Osteoblast (primary cell): ENCODE measurements around the gene GADD45B. TPM values are rescaled to one million over a fixed set of nuclear protein-coding genes. Genes with fewer than 3 reads are reported as not detected.
A peak's percentile ranks its signal among the peaks of the same experiment; 100 is the strongest.

Experiments used
- DNase-seq: peaks from one replicate; pipeline ENCODE4 v3.0.0; 2011; ENCODE audit warnings: low spot score, mixed read lengths; ENCODE audit not compliant: insufficient read length; ENCODE audit errors: missing footprints
- H2AFZ ChIP-seq: 2 replicates; pipeline ENCODE4 v1.6.0; 2011; ENCODE audit warnings: mild to moderate bottlenecking, low read length
- H3K27ac ChIP-seq: 2 replicates; pipeline ENCODE4 v1.5.1; 2011; ENCODE audit warnings: mild to moderate bottlenecking, low read depth, low read length, moderate library complexity
- H3K27me3 ChIP-seq: 2 replicates; pipeline ENCODE4 v1.6.0; 2012; ENCODE audit warnings: mild to moderate bottlenecking, control low read depth, inconsistent platforms, low read length, moderate library complexity; ENCODE audit not compliant: insufficient read depth
- H3K36me3 ChIP-seq: 2 replicates; pipeline ENCODE4 v1.5.1; 2011; ENCODE audit warnings: mild to moderate bottlenecking, low read length, control low read depth, moderate library complexity; ENCODE audit not compliant: insufficient read depth
- H3K4me1 ChIP-seq: 2 replicates; pipeline ENCODE4 v1.5.1; 2011; ENCODE audit warnings: mild to moderate bottlenecking, low read length, control low read depth, moderate library complexity; ENCODE audit not compliant: insufficient read depth
- H3K4me2 ChIP-seq: 2 replicates; pipeline ENCODE4 v1.6.0; 2011; ENCODE audit warnings: mild to moderate bottlenecking, low read length; ENCODE audit not compliant: insufficient read depth
- H3K4me3 ChIP-seq: fragments of 200-600 bp; sonication (generic); 3 replicates; pipeline ENCODE4 v1.5.1; 2012; ENCODE audit warnings: mild to moderate bottlenecking, low read length, inconsistent platforms; ENCODE audit not compliant: insufficient read depth
- H3K79me2 ChIP-seq: 2 replicates; pipeline ENCODE4 v1.6.0; 2012; ENCODE audit warnings: mild to moderate bottlenecking, low read length, control low read depth, inconsistent platforms; ENCODE audit not compliant: insufficient read depth
- H3K9me3 ChIP-seq: 2 replicates; pipeline ENCODE4 v1.5.1; 2011; ENCODE audit warnings: low read depth, low read length, control low read depth
- H4K20me1 ChIP-seq: 2 replicates; pipeline ENCODE4 v1.6.0; 2012; ENCODE audit warnings: mild to moderate bottlenecking, low read length, control low read depth; ENCODE audit not compliant: insufficient read depth
- CTCF ChIP-seq: IDR thresholded peaks from 2 replicates; pipeline ENCODE4 v1.5.1; 2011; ENCODE audit warnings: mild to moderate bottlenecking, low read depth, low read length, moderate library complexity; ENCODE audit errors: extremely low read depth
- total RNA-seq: library from RNA; depleted of rRNA; stranded (reverse); fragments of >200 nt; gene quantifications from 2 replicates; pipeline ENCODE4 v1.2.3, GENCODE V29; 2012

Gene GADD45B
- total RNA-seq, 1 donor, result 46.3 TPM

GRCh38 chr19:2487842-2488241 lies 11.9 kb downstream of the GADD45B start:
- Histone ChIP-seq H2AFZ (no peak overlapping the region), H3K4me2 (no peak overlapping the region), H3K36me3 (no peaks in the 10 kb centered on the region), H3K4me1 (peaks cover 18% of the 10 kb centered on the region), H4K20me1 (no peaks in the 10 kb centered on the region), H3K27me3 (no peaks in the 10 kb centered on the region), H3K79me2 (no peaks in the 10 kb centered on the region), H3K27ac (no peak overlapping the region), H3K4me3 (no peak overlapping the region), H3K9me3 (peaks cover 5% of the 10 kb centered on the region)
- peak; percentile 57 for DNase-seq
- no peak for TF ChIP-seq CTCF

- peak overlapping the region; percentile 58 for H3K4me3 ChIP-seq
- peaks cover 3% of the 10 kb centered on the region for H3K9me3 ChIP-seq
- H3K79me2 ChIP-seq, result no peaks in the 10 kb centered on the region
- no peak for DNase-seq
- no peaks in the 10 kb centered on the region for H3K36me3 ChIP-seq
- TF ChIP-seq CTCF, result no peak
- H3K4me2 ChIP-seq, result peak overlapping the region; percentile 67
- peak overlapping the region; percentile 65 for H2AFZ ChIP-seq
- no peak overlapping the region for H3K27ac ChIP-seq
- H4K20me1 ChIP-seq, result no peaks in the 10 kb centered on the region
- H3K27me3 ChIP-seq, result no peaks in the 10 kb centered on the region
- peaks cover 18% of the 10 kb centered on the region for H3K4me1 ChIP-seq
These were observed 12.5 kb downstream of the GADD45B start for GRCh38 chr19:2488405-2488941.

GRCh38 chr19:2488942-2489731 lies 13.2 kb downstream of the GADD45B start:
- TF ChIP-seq CTCF, result no peak
- peak overlapping the region; percentile 65 for H2AFZ ChIP-seq
- H3K4me3 ChIP-seq, result peak overlapping the region; percentile 58
- DNase-seq, result peak; percentile 94
- peak overlapping the region; percentile 67 for H3K4me2 ChIP-seq
- H3K27ac ChIP-seq, result no peak overlapping the region
- H3K4me1 ChIP-seq, result peaks cover 22% of the 10 kb centered on the region
- no peaks in the 10 kb centered on the region for H3K36me3 ChIP-seq
- no peaks in the 10 kb centered on the region for H3K79me2 ChIP-seq
- no peaks in the 10 kb centered on the region for H4K20me1 ChIP-seq
- H3K9me3 ChIP-seq, result no peaks in the 10 kb centered on the region
- no peaks in the 10 kb centered on the region for H3K27me3 ChIP-seq

GRCh38 chr19:2490659-2491058 lies 14.7 kb downstream of the GADD45B start:
- no peak overlapping the region for H3K4me2 ChIP-seq
- no peaks in the 10 kb centered on the region for H4K20me1 ChIP-seq
- H3K4me3 ChIP-seq, result no peak overlapping the region
- no peaks in the 10 kb centered on the region for H3K27me3 ChIP-seq
- no peaks in the 10 kb centered on the region for H3K9me3 ChIP-seq
- H3K36me3 ChIP-seq, result no peaks in the 10 kb centered on the region
- peak; percentile 27 for DNase-seq
- peak overlapping the region; percentile 60 for H3K27ac ChIP-seq
- H3K79me2 ChIP-seq, result no peaks in the 10 kb centered on the region
- no peak for TF ChIP-seq CTCF
- no peak overlapping the region for H2AFZ ChIP-seq
- H3K4me1 ChIP-seq, result peaks cover 35% of the 10 kb centered on the region
